MG63 (cell line): ENCODE data around the gene MSH3. TPM values are rescaled to one million over a fixed set of nuclear protein-coding genes. Genes with fewer than 3 reads are reported as not detected.

ENCODE experiments used
- DNase-seq: peaks from one replicate; pipeline ENCODE4 v3.0.0-alpha.2; 2020
- H3K27me3 ChIP-seq: fragments of 250-450 bp; sonication (Bioruptor Pico); 2 replicates; pipeline ENCODE4 v1.5.1; 2020; ENCODE audit warnings: mild to moderate bottlenecking, moderate library complexity
- H3K36me3 ChIP-seq: fragments of 250-450 bp; sonication (Bioruptor Pico); 2 replicates; pipeline ENCODE4 v1.5.1; 2020; ENCODE audit warnings: mild to moderate bottlenecking, moderate library complexity
- H3K4me3 ChIP-seq: fragments of 250-450 bp; sonication (Bioruptor Pico); 2 replicates; pipeline ENCODE4 v1.5.1; 2020; ENCODE audit warnings: mild to moderate bottlenecking, moderate library complexity
- H3K9me3 ChIP-seq: fragments of 250-450 bp; sonication (Bioruptor Pico); 2 replicates; pipeline ENCODE4 v1.5.1; 2020; ENCODE audit warnings: mild to moderate bottlenecking, moderate library complexity
- total RNA-seq: library from RNA; depleted of rRNA; stranded (reverse); fragments of >200 nt; shearing (Covaris generic); gene quantifications from 2 replicates; pipeline ENCODE4 v1.2.3, GENCODE V29; 2014; ENCODE audit warnings: low replicate concordance

The MSH3 gene
- total RNA-seq, 1 experiment from 2014 or later, result 13.9 TPM

- H3K27me3 ChIP-seq, result no peaks in the 10 kb centered on the region
- H3K9me3 ChIP-seq, result no peaks in the 10 kb centered on the region
- DNase-seq, result no peak
- no peak overlapping the region for H3K4me3 ChIP-seq
- H3K36me3 ChIP-seq, result no peaks in the 10 kb centered on the region
Observed at GRCh38 chr5:80689627-80690026, 35.2 kb downstream of the MSH3 start.

GRCh38 chr5:80695666-80696065 lies 41.2 kb downstream of the MSH3 start:
- no peaks in the 10 kb centered on the region for H3K36me3 ChIP-seq
- H3K9me3 ChIP-seq, result no peaks in the 10 kb centered on the region
- H3K27me3 ChIP-seq, result no peaks in the 10 kb centered on the region
- DNase-seq, result no peak
- H3K4me3 ChIP-seq, result no peak overlapping the region

GRCh38 chr5:80696450-80696849 lies 42.0 kb downstream of the MSH3 start:
- Histone ChIP-seq H3K4me3 (no peak overlapping the region), H3K36me3 (no peaks in the 10 kb centered on the region; the same call in 1 of the 2 replicates), H3K9me3 (no peaks in the 10 kb centered on the region), H3K27me3 (no peaks in the 10 kb centered on the region)
- no peak for DNase-seq

GRCh38 chr5:80697100-80697499 lies 42.6 kb downstream of the MSH3 start:
- DNase-seq, result no peak
- no peaks in the 10 kb centered on the region for H3K27me3 ChIP-seq
- no peaks in the 10 kb centered on the region; the same call in 1 of the 2 replicates for H3K36me3 ChIP-seq
- H3K9me3 ChIP-seq, result no peaks in the 10 kb centered on the region
- no peak overlapping the region for H3K4me3 ChIP-seq

- H3K27me3 ChIP-seq, result no peaks in the 10 kb centered on the region
- H3K9me3 ChIP-seq, result no peaks in the 10 kb centered on the region
- no peaks in the 10 kb centered on the region; the same call in 1 of the 2 replicates for H3K36me3 ChIP-seq
- no peak overlapping the region for H3K4me3 ChIP-seq
- DNase-seq, result no peak
Observed at GRCh38 chr5:80698369-80698768, 43.9 kb downstream of the MSH3 start.

- no peaks in the 10 kb centered on the region for H3K9me3 ChIP-seq
- no peaks in the 10 kb centered on the region; the same call in 1 of the 2 replicates for H3K36me3 ChIP-seq
- DNase-seq, result no peak
- H3K27me3 ChIP-seq, result no peaks in the 10 kb centered on the region
- H3K4me3 ChIP-seq, result no peak overlapping the region
Observed at GRCh38 chr5:80701597-80701996, 47.1 kb downstream of the MSH3 start.

- DNase-seq, result no peak
- no peaks in the 10 kb centered on the region for H3K27me3 ChIP-seq
- H3K4me3 ChIP-seq, result no peak overlapping the region
- no peaks in the 10 kb centered on the region for H3K9me3 ChIP-seq
- H3K36me3 ChIP-seq, result peaks cover 3% of the 10 kb centered on the region
Observed at GRCh38 chr5:80703291-80703690, 48.8 kb downstream of the MSH3 start.

GRCh38 chr5:80703747-80704146 lies 49.3 kb downstream of the MSH3 start:
- no peak for DNase-seq
- Histone ChIP-seq H3K27me3 (no peaks in the 10 kb centered on the region), H3K9me3 (no peaks in the 10 kb centered on the region), H3K36me3 (peaks cover 3% of the 10 kb centered on the region), H3K4me3 (no peak overlapping the region)

GRCh38 chr5:80704221-80704620 lies 49.8 kb downstream of the MSH3 start:
- H3K36me3 ChIP-seq, result peaks cover 3% of the 10 kb centered on the region
- H3K9me3 ChIP-seq, result no peaks in the 10 kb centered on the region
- no peak for DNase-seq
- no peak overlapping the region for H3K4me3 ChIP-seq
- no peaks in the 10 kb centered on the region for H3K27me3 ChIP-seq

- no peak for DNase-seq
- peaks cover 3% of the 10 kb centered on the region for H3K36me3 ChIP-seq
- H3K9me3 ChIP-seq, result no peaks in the 10 kb centered on the region
Observed at GRCh38 chr5:80705216-80705769, 50.8 kb downstream of the MSH3 start.

GRCh38 chr5:80705801-80706200 lies 51.3 kb downstream of the MSH3 start:
- no peak for DNase-seq
- Histone ChIP-seq H3K36me3 (peaks cover 3% of the 10 kb centered on the region), H3K9me3 (no peaks in the 10 kb centered on the region), H3K27me3 (no peaks in the 10 kb centered on the region), H3K4me3 (no peak overlapping the region)

More at GRCh38 chr5:80705216-80705769, 50.8 kb downstream of the MSH3 start:
- Histone ChIP-seq H3K27me3 (no peaks in the 10 kb centered on the region), H3K4me3 (no peak overlapping the region)

GRCh38 chr5:80706835-80707447 lies 52.5 kb downstream of the MSH3 start:
- no peaks in the 10 kb centered on the region for H3K27me3 ChIP-seq
- H3K9me3 ChIP-seq, result no peaks in the 10 kb centered on the region
- DNase-seq, result no peak
- H3K4me3 ChIP-seq, result no peak overlapping the region
- peaks cover 3% of the 10 kb centered on the region for H3K36me3 ChIP-seq

- H3K36me3 ChIP-seq, result peaks cover 3% of the 10 kb centered on the region
- no peak overlapping the region for H3K4me3 ChIP-seq
- no peak for DNase-seq
- no peaks in the 10 kb centered on the region for H3K9me3 ChIP-seq
- H3K27me3 ChIP-seq, result no peaks in the 10 kb centered on the region
Observed at GRCh38 chr5:80707645-80708044, 53.2 kb downstream of the MSH3 start.

GRCh38 chr5:80711216-80711615 lies 56.8 kb downstream of the MSH3 start:
- no peak for DNase-seq
- Histone ChIP-seq H3K36me3 (peaks cover 3% of the 10 kb centered on the region), H3K9me3 (no peaks in the 10 kb centered on the region), H3K4me3 (no peak overlapping the region), H3K27me3 (no peaks in the 10 kb centered on the region)

GRCh38 chr5:80711938-80712337 lies 57.5 kb downstream of the MSH3 start:
- Histone ChIP-seq H3K4me3 (no peak overlapping the region), H3K36me3 (peaks cover 3% of the 10 kb centered on the region), H3K27me3 (no peaks in the 10 kb centered on the region), H3K9me3 (no peaks in the 10 kb centered on the region)
- DNase-seq, result peak; percentile 20

- DNase-seq, result no peak
- H3K36me3 ChIP-seq, result peaks cover 2% of the 10 kb centered on the region
- H3K27me3 ChIP-seq, result no peaks in the 10 kb centered on the region
- no peaks in the 10 kb centered on the region for H3K9me3 ChIP-seq
- no peak overlapping the region for H3K4me3 ChIP-seq
Observed at GRCh38 chr5:80712919-80713318, 58.5 kb downstream of the MSH3 start.

- no peak overlapping the region for H3K4me3 ChIP-seq
- H3K9me3 ChIP-seq, result no peaks in the 10 kb centered on the region
- H3K36me3 ChIP-seq, result no peaks in the 10 kb centered on the region; the same call in none of the 2 replicates
- DNase-seq, result no peak
- no peaks in the 10 kb centered on the region for H3K27me3 ChIP-seq
Observed at GRCh38 chr5:80713631-80714030, 59.2 kb downstream of the MSH3 start.

GRCh38 chr5:80714570-80715298 lies 60.3 kb downstream of the MSH3 start:
- H3K27me3 ChIP-seq, result no peaks in the 10 kb centered on the region
- no peaks in the 10 kb centered on the region; the same call in none of the 2 replicates for H3K36me3 ChIP-seq
- DNase-seq, result no peak
- no peaks in the 10 kb centered on the region for H3K9me3 ChIP-seq
- no peak overlapping the region for H3K4me3 ChIP-seq
